H1 (cell line): ENCODE measurements around the gene PARD3. TPM values are rescaled to one million over a fixed set of nuclear protein-coding genes. Genes with fewer than 3 reads are reported as not detected.

Experiments
- BACH1 ChIP-seq: IDR thresholded peaks from 2 replicates; pipeline ENCODE4 v1.6.1; 2012; ENCODE audit warnings: low read length, improper control_type of control experiment
- CEBPB ChIP-seq: IDR thresholded peaks from 2 replicates; pipeline ENCODE4 v1.6.1; 2012; ENCODE audit warnings: low read depth, low read length
- FOSL1 ChIP-seq: IDR thresholded peaks from 2 replicates; pipeline ENCODE4 v1.6.1; 2011; ENCODE audit warnings: mild to moderate bottlenecking, low read depth, low read length, moderate library complexity; ENCODE audit not compliant: insufficient read depth
- GABPA ChIP-seq: IDR thresholded peaks from 2 replicates; pipeline ENCODE4 v1.6.1; 2011; ENCODE audit warnings: mild to moderate bottlenecking, low read length, moderate library complexity, borderline replicate concordance; ENCODE audit not compliant: insufficient read depth
- KDM5A ChIP-seq: fragments of 200-600 bp; IDR thresholded peaks from 2 replicates; pipeline ENCODE4 v1.7.1; 2012; ENCODE audit warnings: mild to moderate bottlenecking, low read length, inconsistent platforms, mixed read lengths
- TAF1 ChIP-seq: IDR thresholded peaks from 2 replicates; pipeline ENCODE4 v1.6.1; 2011; ENCODE audit warnings: mild to moderate bottlenecking, low read depth, low read length
- ZNF274 ChIP-seq: IDR thresholded peaks from 2 replicates; pipeline ENCODE4 v1.7.0; 2012; ENCODE audit warnings: low read length, borderline replicate concordance; ENCODE audit errors: extremely low read depth
- polyA plus RNA-seq, 7 experiments: library from polyadenylated mRNA; depleted of rRNA in 3 of 7; stranded (reverse) in 5 of 7; unstranded in 2 of 7; fragments of >200 nt in 5 of 7; fragments of 200-250 nt in 2 of 7; gene quantifications; 1 replicate in 5 of 7; 2 replicates in 1 of 7; 4 replicates in 1 of 7; pipeline versions ENCODE4 v1.2.1 to v1.2.3, GENCODE V29; 2011 to 2013; ENCODE audit warnings: missing spikeins in 2 of 7, mixed read lengths in 2 of 7
- total RNA-seq: library from RNA; stranded (reverse); fragmentation: NEBNext Ultra II Directional; extraction: Animal tissue kit (Norgen Biotek cat#: 25700); gene quantifications from 2 replicates; pipeline ENCODE4 v1.2.1, GENCODE V29; 2021

The PARD3 gene
- total and polyA plus RNA-seq, 2 of the 8 experiments (the other 6 are each of a cell fraction or from before 2014, with no cell fraction given) = 19.7 to 49.1 TPM

- no peak for TF ChIP-seq BACH1
- no peak for TF ChIP-seq FOSL1
- TF ChIP-seq TAF1 = no peak
- TF ChIP-seq ZNF274 = no peak
- no peak for TF ChIP-seq KDM5A
- TF ChIP-seq CEBPB = no peak
- TF ChIP-seq GABPA = no peak
Measured at GRCh38 chr10:34709637-34710390, 105.3 kb downstream of the PARD3 start (continued).
